GM12878 (cell line): ENCODE data around the gene ZPR1.

ENCODE experiments used
- ASH2L ChIP-seq: fragments of 300-600, 200-600 bp; sonication (generic); IDR thresholded peaks from 2 replicates; pipeline ENCODE4 v1.6.1; 2017; ENCODE audit warnings: low read depth, mild to moderate bottlenecking, borderline replicate concordance
- EGR1 ChIP-seq, 2 experiments: IDR thresholded peaks; 1 replicate in 1 of 2; 2 replicates in 1 of 2; pipeline ENCODE4 v1.6.1; 2011 to 2012; ENCODE audit warnings: low read depth in 2 of 2, low read length in 2 of 2, borderline replicate concordance in 1 of 2, mild to moderate bottlenecking in 1 of 2, moderate library complexity in 1 of 2
- ESRRA ChIP-seq: IDR thresholded peaks from 2 replicates; pipeline ENCODE4 v1.6.1; 2012; ENCODE audit warnings: mild to moderate bottlenecking, low read length, improper control_type of control experiment
- TCF12 ChIP-seq: IDR thresholded peaks from 2 replicates; pipeline ENCODE4 v1.6.1; 2011; ENCODE audit warnings: low read depth, mild to moderate bottlenecking, low read length
- TF ChIP-seq, protein P1 (sequence below), 3 experiments: IDR thresholded peaks in 2 of 3; conservative IDR thresholded peaks in 1 of 3; 2 replicates each; pipeline ENCODE4 v1.5.1; 2011; ENCODE audit warnings: low read depth in 3 of 3, low read length in 3 of 3, mild to moderate bottlenecking in 3 of 3, control low read depth in 2 of 3, moderate library complexity in 2 of 3, inconsistent platforms in 1 of 3, mixed read lengths in 1 of 3; ENCODE audit not compliant: control insufficient read depth in 2 of 3, insufficient read depth in 1 of 3; ENCODE audit errors: extremely low read depth in 1 of 3

DNA sequence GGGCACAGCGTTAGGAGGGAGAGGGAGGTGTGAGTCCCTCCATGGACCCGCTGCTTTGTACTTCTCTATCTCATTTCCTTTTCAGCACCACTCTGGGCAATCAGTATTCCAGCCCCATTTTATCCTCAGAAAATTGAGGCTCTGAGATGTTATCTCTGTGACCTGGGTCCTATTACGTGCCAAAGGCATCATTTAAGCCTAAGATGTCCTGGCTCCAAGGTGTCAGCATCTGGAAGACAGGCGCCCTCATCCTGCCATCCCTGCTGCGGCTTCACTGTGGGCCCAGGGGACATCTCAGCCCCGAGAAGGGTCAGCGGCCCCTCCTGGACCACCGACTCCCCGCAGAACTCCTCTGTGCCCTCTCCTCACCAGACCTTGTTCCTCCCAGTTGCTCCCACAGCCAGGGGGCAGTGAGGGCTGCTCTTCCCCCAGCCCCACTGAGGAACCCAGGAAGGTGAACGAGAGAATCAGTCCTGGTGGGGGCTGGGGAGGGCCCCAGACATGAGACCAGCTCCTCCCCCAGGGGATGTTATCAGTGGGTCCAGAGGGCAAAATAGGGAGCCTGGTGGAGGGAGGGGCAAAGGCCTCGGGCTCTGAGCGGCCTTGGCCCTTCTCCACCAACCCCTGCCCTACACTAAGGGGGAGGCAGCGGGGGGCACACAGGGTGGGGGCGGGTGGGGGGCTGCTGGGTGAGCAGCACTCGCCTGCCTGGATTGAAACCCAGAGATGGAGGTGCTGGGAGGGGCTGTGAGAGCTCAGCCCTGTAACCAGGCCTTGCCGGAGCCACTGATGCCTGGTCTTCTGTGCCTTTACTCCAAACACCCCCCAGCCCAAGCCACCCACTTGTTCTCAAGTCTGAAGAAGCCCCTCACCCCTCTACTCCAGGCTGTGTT, 41.1 kb upstream of the ZPR1 start:
- TF ChIP-seq EGR1 (IDR thresholded peaks at IDR 0.05; ENCODE audit: borderline replicate concordance in 1 of 2, low read depth in 2 of 2, low read length in 2 of 2): no peak
- TF ChIP-seq, protein P1, sequence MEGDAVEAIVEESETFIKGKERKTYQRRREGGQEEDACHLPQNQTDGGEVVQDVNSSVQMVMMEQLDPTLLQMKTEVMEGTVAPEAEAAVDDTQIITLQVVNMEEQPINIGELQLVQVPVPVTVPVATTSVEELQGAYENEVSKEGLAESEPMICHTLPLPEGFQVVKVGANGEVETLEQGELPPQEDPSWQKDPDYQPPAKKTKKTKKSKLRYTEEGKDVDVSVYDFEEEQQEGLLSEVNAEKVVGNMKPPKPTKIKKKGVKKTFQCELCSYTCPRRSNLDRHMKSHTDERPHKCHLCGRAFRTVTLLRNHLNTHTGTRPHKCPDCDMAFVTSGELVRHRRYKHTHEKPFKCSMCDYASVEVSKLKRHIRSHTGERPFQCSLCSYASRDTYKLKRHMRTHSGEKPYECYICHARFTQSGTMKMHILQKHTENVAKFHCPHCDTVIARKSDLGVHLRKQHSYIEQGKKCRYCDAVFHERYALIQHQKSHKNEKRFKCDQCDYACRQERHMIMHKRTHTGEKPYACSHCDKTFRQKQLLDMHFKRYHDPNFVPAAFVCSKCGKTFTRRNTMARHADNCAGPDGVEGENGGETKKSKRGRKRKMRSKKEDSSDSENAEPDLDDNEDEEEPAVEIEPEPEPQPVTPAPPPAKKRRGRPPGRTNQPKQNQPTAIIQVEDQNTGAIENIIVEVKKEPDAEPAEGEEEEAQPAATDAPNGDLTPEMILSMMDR (IDR thresholded peaks at IDR 0.05 in 2 of 3, conservative IDR thresholded peaks at IDR 0.05 in 1 of 3; ENCODE audit: control insufficient read depth in 2 of 3, extremely low read depth in 1 of 3, insufficient read depth in 1 of 3, low read depth in 3 of 3, low read length in 3 of 3): no peak
- no peak for TF ChIP-seq ASH2L
- no peak for TF ChIP-seq TCF12
- TF ChIP-seq ESRRA: no peak
